Vagina (tissue), 2 donors: ENCODE results near the gene PML. TPM values are rescaled to one million over a fixed set of nuclear protein-coding genes. Genes with fewer than 3 reads are reported as not detected.
"Not testable (repeated sequence)": the region's sequence is repeated elsewhere in the genome, so short reads cannot be mapped to it uniquely, and the experiment has no call there.

Experiments used
- DNase-seq, 2 donors: peaks; one replicate each; pipeline ENCODE4 v3.0.0-alpha.2; 2017; ENCODE audit errors: extremely low spot score in 2 of 2
- H3K27ac ChIP-seq: fragments of 200-600 bp; sonication (generic); one replicate; pipeline ENCODE4 v1.5.1; 2019
- H3K27me3 ChIP-seq: fragments of 200-600 bp; sonication (generic); one replicate; pipeline ENCODE4 v1.5.1; 2019
- H3K36me3 ChIP-seq, 2 donors: fragments of 200-600 bp; sonication (generic); one replicate each; pipeline ENCODE4 v1.5.1; 2017 to 2019
- H3K4me1 ChIP-seq: fragments of 200-600 bp; sonication (generic); one replicate; pipeline ENCODE4 v1.5.1; 2019
- H3K4me3 ChIP-seq, 2 donors: fragments of 200-600 bp; sonication (generic); 1 replicate in 1 of 2; 2 replicates in 1 of 2; pipeline ENCODE4 v1.5.1; 2016 to 2019
- H3K9me3 ChIP-seq: fragments of 200-600 bp; sonication (generic); one replicate; pipeline ENCODE4 v1.5.1; 2019
- intact Hi-C: fragments of 100-400 bp; cut with DNase I; formaldehyde crosslinking; loops from one replicate; pipeline ENCODE4 v1.15.1; 2023
- total RNA-seq: library from RNA; depleted of rRNA; stranded (reverse); fragments of >200 nt; gene quantifications from one replicate; pipeline ENCODE4 v1.2.3, GENCODE V29; 2016
- TF ChIP-seq, protein P1 (sequence below), 3 experiments: fragments of 450-650 bp in 2 of 3; fragments of 200-600 bp in 1 of 3; sonication (generic) in 1 of 3; IDR thresholded peaks; one replicate each; pipeline ENCODE4 v1.5.1; 2017 to 2019; ENCODE audit warnings: antibody characterized with exemption in 3 of 3, mild to moderate bottlenecking in 2 of 3, moderate library complexity in 2 of 3

PML gene
- total RNA-seq, 1 donor from 2014 or later = 107 TPM

DNA sequence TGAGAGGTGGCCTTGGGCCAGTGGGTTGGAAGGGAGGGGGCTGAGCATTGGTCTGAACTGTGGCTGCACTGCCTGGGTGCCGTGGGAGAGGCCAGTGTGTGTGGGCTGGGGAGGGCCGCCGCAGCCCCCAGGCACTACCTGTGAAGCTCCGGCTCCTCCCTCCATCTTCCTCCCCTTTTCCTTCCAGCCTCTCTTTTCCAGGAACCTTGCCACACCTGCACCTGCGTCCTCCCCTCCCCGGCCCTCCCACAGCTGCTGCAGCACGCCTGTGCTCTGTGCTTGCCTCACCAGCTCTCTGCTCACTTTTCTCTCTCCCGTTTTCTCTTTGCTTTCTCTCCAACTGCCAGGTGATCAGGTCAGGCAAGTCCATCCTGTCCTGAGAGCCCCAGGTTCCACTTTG, 70.3 kb downstream of the PML start:
- H3K36me3 ChIP-seq, intact Hi-C loops, H3K4me1 ChIP-seq, H3K4me3 ChIP-seq, H3K9me3 ChIP-seq, H3K27ac ChIP-seq, DNase-seq, H3K27me3 ChIP-seq: not testable (repeated sequence)

DNA sequence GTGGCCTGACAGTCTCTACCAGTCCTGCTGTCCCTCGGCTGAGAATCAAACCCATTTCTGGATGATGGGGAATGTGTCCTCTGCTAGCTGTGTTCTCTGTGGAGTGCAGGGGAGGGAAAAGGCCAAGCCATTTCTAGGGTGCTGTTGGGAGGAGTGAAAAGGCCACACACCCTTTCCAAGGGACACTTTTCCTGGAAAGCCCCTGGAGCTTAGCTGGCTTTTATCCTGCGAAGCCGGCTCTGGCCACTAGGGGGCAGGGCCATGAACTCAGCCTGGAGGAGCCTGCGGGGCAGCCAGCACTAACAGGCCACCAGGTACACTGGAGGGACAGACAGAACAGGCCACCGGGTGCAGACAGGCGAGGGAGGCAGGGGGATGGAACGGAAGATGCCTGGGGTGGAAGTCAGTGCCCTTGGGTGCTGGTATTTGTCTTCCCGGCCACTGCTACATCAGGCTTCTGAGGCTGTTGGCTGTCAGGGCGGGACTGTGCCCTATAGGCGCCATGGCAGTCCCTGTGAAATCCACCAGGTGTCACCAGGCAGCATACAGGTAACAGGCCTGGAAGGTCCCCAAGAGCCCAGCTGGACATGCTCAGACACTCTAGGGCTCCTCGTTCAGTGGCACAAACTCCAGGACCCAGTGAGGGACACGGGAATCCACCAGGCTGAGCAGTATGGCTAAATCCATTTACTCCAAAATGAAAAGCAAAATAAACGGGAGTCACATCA, 71.3 kb downstream of the PML start:
- H3K4me3 ChIP-seq, DNase-seq, intact Hi-C loops, H3K27me3 ChIP-seq, H3K36me3 ChIP-seq, H3K9me3 ChIP-seq, H3K4me1 ChIP-seq, H3K27ac ChIP-seq: not testable (repeated sequence)
- TF ChIP-seq, protein P1, sequence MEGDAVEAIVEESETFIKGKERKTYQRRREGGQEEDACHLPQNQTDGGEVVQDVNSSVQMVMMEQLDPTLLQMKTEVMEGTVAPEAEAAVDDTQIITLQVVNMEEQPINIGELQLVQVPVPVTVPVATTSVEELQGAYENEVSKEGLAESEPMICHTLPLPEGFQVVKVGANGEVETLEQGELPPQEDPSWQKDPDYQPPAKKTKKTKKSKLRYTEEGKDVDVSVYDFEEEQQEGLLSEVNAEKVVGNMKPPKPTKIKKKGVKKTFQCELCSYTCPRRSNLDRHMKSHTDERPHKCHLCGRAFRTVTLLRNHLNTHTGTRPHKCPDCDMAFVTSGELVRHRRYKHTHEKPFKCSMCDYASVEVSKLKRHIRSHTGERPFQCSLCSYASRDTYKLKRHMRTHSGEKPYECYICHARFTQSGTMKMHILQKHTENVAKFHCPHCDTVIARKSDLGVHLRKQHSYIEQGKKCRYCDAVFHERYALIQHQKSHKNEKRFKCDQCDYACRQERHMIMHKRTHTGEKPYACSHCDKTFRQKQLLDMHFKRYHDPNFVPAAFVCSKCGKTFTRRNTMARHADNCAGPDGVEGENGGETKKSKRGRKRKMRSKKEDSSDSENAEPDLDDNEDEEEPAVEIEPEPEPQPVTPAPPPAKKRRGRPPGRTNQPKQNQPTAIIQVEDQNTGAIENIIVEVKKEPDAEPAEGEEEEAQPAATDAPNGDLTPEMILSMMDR (IDR thresholded peaks at IDR 0.05) = peak in 2 of 3 experiments; percentile 15 to 38

DNA sequence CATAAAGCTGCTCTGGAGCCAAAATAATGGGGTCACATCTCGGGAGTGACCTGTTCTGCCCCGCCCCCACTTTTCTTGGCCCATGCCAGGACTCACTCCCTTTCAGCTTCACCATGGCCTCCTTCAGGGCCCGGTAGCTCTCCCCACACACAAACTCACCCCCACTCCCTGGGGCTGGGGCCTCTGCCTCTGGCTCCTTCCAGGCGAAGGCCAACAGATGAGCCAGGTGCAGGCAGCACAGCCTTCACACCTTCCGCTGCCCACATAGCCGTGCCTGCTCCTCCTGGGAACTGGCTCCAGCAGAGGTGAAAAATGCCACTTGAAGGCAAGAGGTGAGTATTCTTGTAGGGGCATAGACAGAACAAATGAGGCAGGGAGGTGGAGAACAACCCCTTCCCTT, 77.1 kb downstream of the PML start:
- DNase-seq, H3K4me3 ChIP-seq, H3K9me3 ChIP-seq, H3K4me1 ChIP-seq, H3K27ac ChIP-seq, H3K27me3 ChIP-seq, H3K36me3 ChIP-seq, intact Hi-C loops: not testable (repeated sequence)

DNA sequence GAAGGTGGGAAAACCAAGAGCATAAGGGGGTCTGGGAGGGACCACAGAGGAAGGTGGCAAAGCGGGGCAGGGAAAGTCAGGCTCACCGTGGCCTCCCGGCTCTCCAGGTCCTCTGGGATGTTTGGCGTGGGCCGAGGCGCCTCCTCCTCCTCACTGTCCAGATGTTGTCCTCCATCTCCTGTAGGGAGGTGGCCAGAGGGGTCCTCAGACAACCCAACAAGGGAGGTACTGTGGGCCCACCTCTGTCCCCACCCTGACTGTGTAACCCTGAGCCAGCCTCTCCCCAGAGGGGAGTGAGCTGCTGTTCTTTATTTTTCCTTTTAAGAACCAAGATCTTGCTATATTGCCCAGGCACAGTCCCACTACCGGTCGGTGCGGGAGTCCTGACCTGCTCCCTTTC, 77.6 kb downstream of the PML start:
- H3K4me3 ChIP-seq, H3K36me3 ChIP-seq, H3K9me3 ChIP-seq, H3K27me3 ChIP-seq, H3K27ac ChIP-seq, intact Hi-C loops, H3K4me1 ChIP-seq, DNase-seq: not testable (repeated sequence)

DNA sequence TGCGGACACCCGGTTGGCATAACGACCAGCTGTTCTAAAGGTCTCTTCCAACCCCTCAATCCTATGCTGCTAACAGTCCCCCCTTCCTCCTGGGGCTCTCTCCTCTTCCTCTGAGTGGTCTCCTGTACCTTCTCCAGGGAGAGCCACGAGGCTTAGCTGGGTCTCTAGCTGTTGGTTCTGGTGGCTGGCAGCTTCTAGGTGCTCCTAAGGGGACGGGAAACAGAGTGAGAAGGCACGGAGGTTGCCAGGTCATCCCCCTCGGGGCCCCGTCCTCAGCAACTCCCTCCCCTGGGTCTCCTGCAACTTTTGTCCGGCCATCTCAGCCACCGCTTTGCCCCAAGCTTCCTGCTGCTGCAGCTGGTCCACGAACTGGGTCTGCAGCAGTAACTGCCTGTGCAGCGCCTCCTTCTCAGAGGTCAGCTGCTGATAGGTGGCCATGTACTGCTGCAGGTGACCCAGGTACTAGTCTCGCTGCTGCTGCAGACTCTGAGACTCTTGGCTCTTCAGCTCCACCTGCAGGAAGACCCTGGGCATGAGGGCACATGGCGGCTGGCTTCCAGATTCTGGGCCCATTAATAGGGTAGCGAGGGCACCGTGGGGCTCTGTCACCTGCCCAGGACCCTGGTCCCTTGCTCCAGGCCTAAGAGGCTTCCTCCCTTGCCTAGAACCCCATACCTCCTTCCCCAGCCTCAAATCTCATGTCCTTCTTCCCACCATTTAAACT, 78.3 kb downstream of the PML start:
- intact Hi-C loops, H3K4me1 ChIP-seq, DNase-seq, H3K9me3 ChIP-seq, H3K36me3 ChIP-seq, H3K4me3 ChIP-seq, H3K27me3 ChIP-seq, H3K27ac ChIP-seq: not testable (repeated sequence)

DNA sequence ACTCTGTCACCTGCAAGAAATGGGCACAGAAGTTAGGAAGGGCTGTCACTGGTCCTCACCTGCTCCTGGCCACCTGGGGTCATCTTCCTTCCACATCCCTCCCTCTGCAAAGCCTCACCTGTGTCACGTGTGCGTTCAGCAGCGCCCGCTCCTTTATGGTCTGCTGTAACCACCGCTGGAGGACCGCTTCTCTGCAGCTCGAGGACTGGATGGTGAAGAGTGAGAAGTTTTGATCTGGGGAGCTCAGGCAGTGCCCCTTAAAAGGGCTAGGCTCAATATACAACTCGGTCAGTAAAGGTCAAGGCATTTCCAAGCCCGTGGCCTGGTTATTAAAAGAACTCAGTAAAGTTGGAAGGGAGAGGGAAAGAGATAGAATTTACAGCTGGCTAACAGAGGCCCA, 81.3 kb downstream of the PML start:
- H3K27me3 ChIP-seq, H3K27ac ChIP-seq, H3K4me3 ChIP-seq, H3K36me3 ChIP-seq, H3K9me3 ChIP-seq, intact Hi-C loops, DNase-seq, H3K4me1 ChIP-seq: not testable (repeated sequence)

DNA sequence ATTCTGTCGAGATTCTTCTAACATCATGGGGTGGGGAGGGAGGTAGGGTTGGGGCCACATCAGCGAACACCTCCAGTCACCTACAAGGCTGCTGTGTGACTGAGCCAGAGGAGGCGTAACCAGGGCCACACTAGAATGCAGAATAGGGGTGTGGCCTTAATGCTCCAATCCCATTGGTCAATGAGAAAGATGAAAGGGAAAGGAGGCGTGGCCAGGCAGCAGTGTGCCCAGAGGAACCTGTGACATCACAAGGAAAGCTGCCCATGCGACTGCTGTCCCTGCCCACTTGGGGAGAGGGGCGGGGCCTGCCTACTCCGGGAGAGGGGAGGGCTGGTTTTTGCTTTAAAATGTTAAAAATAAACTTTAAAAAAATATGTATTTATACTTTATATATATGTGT, 87.9 kb downstream of the PML start, which contains the start of gene GOLGA6A:
Gene GOLGA6A (minus strand): TSS at position 101 of the 400 bp plus-strand sequence. CDS start 41 bp downstream, at position 60.
- intact Hi-C loops, H3K36me3 ChIP-seq, H3K9me3 ChIP-seq, DNase-seq, H3K27ac ChIP-seq, H3K27me3 ChIP-seq, H3K4me3 ChIP-seq, H3K4me1 ChIP-seq: not testable (repeated sequence)

DNA sequence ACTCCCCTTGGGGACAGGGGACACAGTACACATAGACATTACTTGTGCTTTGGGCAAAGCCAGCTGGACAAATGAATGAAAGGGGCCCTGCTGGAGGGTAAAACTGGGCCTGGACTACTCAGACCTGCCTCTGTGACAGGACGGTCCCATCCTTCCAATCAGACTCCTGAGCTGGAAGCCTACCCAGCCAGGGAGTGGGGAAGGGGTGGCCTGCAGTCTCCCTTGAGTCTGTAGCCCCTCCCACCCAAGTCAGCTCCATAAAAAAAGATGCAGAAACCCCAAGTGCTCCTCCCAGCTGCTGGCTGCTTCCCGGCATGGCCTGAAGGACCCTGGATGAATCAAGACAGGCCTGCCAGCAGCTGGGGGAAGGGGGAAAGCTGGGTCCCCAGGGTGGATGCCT, 100.1 kb downstream of the PML start:
- H3K27ac ChIP-seq, H3K9me3 ChIP-seq, intact Hi-C loops, H3K27me3 ChIP-seq, H3K4me3 ChIP-seq, H3K4me1 ChIP-seq, DNase-seq, H3K36me3 ChIP-seq: not testable (repeated sequence)

DNA sequence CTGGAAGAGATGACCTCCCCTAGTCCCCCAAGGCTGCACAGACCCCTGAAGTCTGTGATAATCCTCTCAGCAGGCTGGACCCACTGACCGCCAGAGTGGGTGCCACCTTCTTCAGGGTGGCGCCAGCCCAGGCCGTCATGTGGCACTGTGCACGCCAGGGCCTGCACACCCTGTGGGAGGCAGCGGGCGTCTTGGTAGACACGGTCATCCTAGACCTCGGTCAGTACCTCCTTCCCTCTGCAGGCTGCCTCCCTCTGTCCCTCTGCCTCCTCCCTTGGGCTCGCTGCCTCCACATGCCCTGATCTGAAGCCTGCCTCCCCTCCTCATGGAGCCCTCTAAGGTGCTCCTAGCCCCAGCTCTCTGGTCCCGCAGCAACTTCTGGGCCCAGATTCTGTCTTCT, 101.1 kb downstream of the PML start:
- H3K9me3 ChIP-seq, H3K4me3 ChIP-seq, H3K4me1 ChIP-seq, H3K27ac ChIP-seq, DNase-seq, H3K27me3 ChIP-seq, intact Hi-C loops, H3K36me3 ChIP-seq: not testable (repeated sequence)

DNA sequence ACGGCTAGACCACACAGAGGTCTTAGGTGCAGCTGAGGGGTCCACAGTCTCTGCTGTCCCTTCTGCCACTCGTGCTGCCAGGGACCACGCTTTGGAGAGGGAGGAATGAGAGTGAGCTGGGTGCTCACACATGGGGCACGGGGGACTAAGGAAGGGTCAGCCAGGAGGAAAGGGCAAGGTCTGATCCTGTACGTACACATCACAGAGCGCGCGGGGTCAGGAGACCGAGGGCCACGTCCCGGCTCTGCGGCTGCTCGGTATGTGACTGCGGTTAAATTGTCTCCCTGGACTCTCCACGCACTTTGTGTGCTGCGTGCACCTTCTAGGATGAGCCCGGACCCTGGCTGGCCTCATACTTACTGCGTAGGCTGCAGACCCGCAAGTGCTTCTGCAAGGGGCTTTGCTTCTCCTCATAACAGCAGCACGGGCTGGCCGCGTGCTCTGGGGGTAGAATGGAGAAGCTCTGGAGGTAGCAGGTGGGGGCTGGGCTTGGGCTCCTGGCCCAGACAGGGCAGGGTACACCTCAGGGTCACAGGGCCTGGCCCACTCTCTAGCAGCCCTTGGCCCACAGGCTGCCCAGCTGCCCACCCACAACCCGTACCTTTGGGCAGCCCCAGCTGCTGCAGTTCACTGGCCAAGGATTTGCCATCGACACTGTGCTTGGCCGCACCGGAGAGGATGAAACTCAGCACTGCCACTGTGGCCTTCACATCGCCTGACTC, 102.4 kb downstream of the PML start:
- H3K27me3 ChIP-seq, H3K9me3 ChIP-seq, intact Hi-C loops, DNase-seq, H3K27ac ChIP-seq, H3K4me1 ChIP-seq, H3K4me3 ChIP-seq, H3K36me3 ChIP-seq: not testable (repeated sequence)
